ENCODE data around the gene KCTD6. TPM values are rescaled to one million over a fixed set of nuclear protein-coding genes. Genes with fewer than 3 reads are reported as not detected.
A peak's percentile ranks its signal among the peaks of the same experiment; 100 is the strongest.

The KCTD6 gene
- total RNA-seq, 2 experiments from 2014 or later: 16.4 to 17.1 TPM

DNA sequence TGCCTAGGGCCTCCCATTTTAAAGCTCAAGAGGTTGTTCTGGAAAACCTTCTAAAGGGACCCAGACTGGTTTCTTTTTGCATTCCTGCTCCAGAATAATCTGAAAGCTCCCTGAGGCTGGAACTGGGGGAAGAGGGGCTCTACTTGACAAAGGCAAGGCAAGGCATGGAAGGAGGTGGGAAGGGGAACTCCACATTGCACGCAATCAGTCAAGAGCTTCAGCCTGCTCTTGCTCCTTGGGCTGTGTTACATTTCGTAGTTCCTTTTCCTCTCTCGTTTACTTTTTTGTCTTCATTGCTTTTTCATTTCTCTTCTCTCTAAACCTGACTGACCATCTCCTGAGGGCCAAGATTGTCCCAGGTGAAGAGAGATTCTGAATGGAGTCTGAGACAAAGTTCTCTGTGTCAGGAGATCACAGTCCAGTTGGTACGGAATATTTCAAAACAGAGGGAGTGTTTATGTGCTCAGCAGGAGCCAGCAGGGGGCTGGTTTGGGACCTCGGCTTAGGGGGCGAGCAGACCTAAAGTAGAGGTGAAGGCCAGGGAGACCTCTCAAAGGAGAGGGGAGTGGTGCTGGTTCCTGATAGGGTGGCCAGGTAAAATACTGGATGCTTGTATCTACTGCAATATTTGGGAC lies 6.0 kb upstream of the KCTD6 start:
- Histone ChIP-seq H3K36me3 (ENCODE audit: insufficient read depth, low read length) (no peaks in the 10 kb centered on the region), H3K79me2 (ENCODE audit: insufficient read depth, low read depth, low read length) (no peaks in the 10 kb centered on the region), H3K9me2 (ENCODE audit: insufficient read depth, low read length) (no peaks in the 10 kb centered on the region), H3K4me3 (ENCODE audit: low read depth, low read length, poor library complexity, severe bottlenecking) (no peak overlapping the region), H4K20me1 (ENCODE audit: insufficient read depth, low read length) (no peaks in the 10 kb centered on the region), H3K4me1 (ENCODE audit: insufficient read depth, low read length, poor library complexity, severe bottlenecking) (peaks cover 16% of the 10 kb centered on the region), H3K9me3 (ENCODE audit: low read length) (peaks cover 5% of the 10 kb centered on the region; the same call in 1 of the 2 replicates), H3K27ac (ENCODE audit: low read depth, low read length, poor library complexity, severe bottlenecking) (no peak overlapping the region), H3K4me2 (ENCODE audit: low read length) (no peak overlapping the region), H2AFZ (ENCODE audit: low read length) (peak overlapping the region; percentile 43; the same call in 1 of the 2 replicates)
- no TSS peak for BruUV-seq (replicated peaks)
- ChIA-PET POLR2A (interaction anchor here (0.6 to 1.4 kb wide), 3 partner anchors 9 to 1555 kb away, joined by 3 to 5 read pairs (median 3); partner anchors contain the start of gene ABHD6), CTCF (ENCODE audit: unreplicated experiment) (no interaction called here)
- TF ChIP-seq, protein P1, sequence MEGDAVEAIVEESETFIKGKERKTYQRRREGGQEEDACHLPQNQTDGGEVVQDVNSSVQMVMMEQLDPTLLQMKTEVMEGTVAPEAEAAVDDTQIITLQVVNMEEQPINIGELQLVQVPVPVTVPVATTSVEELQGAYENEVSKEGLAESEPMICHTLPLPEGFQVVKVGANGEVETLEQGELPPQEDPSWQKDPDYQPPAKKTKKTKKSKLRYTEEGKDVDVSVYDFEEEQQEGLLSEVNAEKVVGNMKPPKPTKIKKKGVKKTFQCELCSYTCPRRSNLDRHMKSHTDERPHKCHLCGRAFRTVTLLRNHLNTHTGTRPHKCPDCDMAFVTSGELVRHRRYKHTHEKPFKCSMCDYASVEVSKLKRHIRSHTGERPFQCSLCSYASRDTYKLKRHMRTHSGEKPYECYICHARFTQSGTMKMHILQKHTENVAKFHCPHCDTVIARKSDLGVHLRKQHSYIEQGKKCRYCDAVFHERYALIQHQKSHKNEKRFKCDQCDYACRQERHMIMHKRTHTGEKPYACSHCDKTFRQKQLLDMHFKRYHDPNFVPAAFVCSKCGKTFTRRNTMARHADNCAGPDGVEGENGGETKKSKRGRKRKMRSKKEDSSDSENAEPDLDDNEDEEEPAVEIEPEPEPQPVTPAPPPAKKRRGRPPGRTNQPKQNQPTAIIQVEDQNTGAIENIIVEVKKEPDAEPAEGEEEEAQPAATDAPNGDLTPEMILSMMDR (conservative IDR thresholded peaks at IDR 0.05; ENCODE audit: low read length): 0 out of 2 replicates have a peak, but pooled peaks have one; percentile 19
- TF ChIP-seq EZH2phosphoT487 (IDR thresholded peaks at IDR 0.05; ENCODE audit: borderline replicate concordance, low read depth, low read length): no peak
- no peak for DNase-seq (ENCODE audit: low spot score)
- intact Hi-C loops (cut with micrococcal nuclease; ENCODE audit: unreplicated experiment): no loop called here

DNA sequence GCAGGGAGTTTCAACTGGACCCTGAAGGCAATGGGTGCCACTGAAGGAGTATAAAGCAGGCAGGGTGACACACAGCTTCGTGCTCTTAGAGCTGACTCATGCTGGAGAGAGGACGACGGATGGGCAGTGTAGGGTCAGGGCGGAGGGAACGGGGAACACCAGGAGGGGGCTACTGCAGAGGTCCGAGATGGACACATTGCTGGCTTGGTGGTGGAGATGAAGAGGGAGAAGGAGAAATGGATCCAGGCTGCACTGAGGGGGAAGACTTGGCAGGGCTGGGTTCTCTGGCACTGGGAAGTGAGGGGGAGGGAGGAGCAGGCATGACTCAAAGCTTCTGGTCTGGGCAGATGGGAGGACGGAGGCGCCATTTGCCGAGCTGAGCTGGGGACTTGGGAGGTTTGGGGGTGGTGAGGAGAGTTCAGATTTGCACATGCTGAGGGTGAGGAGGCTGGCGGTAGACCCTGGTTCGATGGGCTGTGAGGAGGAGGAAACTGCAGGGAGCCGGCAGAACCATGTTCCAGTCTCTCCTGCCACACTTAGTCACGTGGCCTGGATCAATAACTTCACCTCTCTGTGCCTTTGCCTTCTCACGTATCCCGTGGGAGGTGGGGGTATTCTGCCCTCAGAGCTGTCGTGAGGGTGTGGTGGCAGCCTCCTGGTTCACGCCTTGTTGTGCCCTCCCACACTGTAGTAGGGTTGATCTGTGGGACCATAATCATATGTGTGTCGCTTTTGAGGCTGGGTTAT lies 4.6 kb upstream of the KCTD6 start:
- Histone ChIP-seq H3K79me2 (ENCODE audit: insufficient read depth, low read depth, low read length) (peaks cover under 1% of the 10 kb centered on the region; the same call in 1 of the 2 replicates), H3K4me2 (ENCODE audit: low read length) (no peak overlapping the region), H3K36me3 (ENCODE audit: insufficient read depth, low read length) (no peaks in the 10 kb centered on the region), H4K20me1 (ENCODE audit: insufficient read depth, low read length) (no peaks in the 10 kb centered on the region), H3K27ac (ENCODE audit: low read depth, low read length, poor library complexity, severe bottlenecking) (no peak overlapping the region), H3K9me3 (ENCODE audit: low read length) (no peaks in the 10 kb centered on the region), H2AFZ (ENCODE audit: low read length) (no peak overlapping the region), H3K4me1 (ENCODE audit: insufficient read depth, low read length, poor library complexity, severe bottlenecking) (peaks cover 20% of the 10 kb centered on the region), H3K4me3 (ENCODE audit: low read depth, low read length, poor library complexity, severe bottlenecking) (no peak overlapping the region), H3K9me2 (ENCODE audit: insufficient read depth, low read length) (no peaks in the 10 kb centered on the region)
- no TSS peak for BruUV-seq (replicated peaks)
- CTCF ChIA-PET (ENCODE audit: unreplicated experiment): no interaction called here
- intact Hi-C loops (cut with micrococcal nuclease; ENCODE audit: unreplicated experiment): no loop called here
- POLR2A ChIA-PET: interaction anchor here (0.6 to 1.4 kb wide), 3 partner anchors 10 to 181 kb away, joined by 3 to 5 read pairs (median 3); partner anchors contain the start of genes HTD2 and RPP14
- DNase-seq (ENCODE audit: low spot score): no peak
- TF ChIP-seq, protein P1 (conservative IDR thresholded peaks at IDR 0.05; ENCODE audit: low read length): no peak
